ENCODE measurements around the gene PRELID1.

DNA sequence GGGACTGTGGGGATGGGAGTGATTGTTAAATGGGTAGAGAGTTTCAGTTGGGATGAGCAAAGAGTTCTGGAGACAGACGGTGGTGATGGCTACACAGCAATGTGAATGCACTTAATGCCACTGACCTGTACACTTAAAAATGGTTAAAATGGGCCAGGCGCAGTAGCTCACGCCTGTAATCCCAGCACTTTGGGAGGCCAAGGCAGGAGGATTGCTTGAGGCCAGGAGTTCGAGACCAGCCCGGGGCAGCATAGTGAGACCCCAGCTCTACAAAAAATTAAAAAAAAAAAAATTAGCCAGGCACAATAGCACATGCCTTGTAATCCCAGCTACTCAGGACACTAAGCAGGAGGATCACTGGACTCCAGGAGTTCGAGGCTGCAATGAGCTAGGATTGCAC is 40.2 kb downstream of the PRELID1 start:
- TF ChIP-seq, protein P1, sequence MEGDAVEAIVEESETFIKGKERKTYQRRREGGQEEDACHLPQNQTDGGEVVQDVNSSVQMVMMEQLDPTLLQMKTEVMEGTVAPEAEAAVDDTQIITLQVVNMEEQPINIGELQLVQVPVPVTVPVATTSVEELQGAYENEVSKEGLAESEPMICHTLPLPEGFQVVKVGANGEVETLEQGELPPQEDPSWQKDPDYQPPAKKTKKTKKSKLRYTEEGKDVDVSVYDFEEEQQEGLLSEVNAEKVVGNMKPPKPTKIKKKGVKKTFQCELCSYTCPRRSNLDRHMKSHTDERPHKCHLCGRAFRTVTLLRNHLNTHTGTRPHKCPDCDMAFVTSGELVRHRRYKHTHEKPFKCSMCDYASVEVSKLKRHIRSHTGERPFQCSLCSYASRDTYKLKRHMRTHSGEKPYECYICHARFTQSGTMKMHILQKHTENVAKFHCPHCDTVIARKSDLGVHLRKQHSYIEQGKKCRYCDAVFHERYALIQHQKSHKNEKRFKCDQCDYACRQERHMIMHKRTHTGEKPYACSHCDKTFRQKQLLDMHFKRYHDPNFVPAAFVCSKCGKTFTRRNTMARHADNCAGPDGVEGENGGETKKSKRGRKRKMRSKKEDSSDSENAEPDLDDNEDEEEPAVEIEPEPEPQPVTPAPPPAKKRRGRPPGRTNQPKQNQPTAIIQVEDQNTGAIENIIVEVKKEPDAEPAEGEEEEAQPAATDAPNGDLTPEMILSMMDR (conservative IDR thresholded peaks at IDR 0.05 in 1 of 2, IDR thresholded peaks at IDR 0.05 in 1 of 2; ENCODE audit: extremely low read depth in 1 of 2, insufficient read depth in 1 of 2, low read depth in 1 of 2, low read length in 2 of 2): no peak
- no peak for TF ChIP-seq EZH2 (IDR thresholded peaks at IDR 0.05; ENCODE audit: borderline replicate concordance, low read length)

Measured in mammary epithelial cell (primary cell).